GM18868 (cell line): Measurements from ENCODE around the gene VEGFA.

Experiments
- ATAC-seq: cut with Tn5 transposase; IDR thresholded peaks from one replicate; pipeline ENCODE4 v1.9.1; 2021; ENCODE audit warnings: mild to moderate bottlenecking, moderate library complexity; ENCODE audit not compliant: unreplicated experiment

The VEGFA gene

DNA sequence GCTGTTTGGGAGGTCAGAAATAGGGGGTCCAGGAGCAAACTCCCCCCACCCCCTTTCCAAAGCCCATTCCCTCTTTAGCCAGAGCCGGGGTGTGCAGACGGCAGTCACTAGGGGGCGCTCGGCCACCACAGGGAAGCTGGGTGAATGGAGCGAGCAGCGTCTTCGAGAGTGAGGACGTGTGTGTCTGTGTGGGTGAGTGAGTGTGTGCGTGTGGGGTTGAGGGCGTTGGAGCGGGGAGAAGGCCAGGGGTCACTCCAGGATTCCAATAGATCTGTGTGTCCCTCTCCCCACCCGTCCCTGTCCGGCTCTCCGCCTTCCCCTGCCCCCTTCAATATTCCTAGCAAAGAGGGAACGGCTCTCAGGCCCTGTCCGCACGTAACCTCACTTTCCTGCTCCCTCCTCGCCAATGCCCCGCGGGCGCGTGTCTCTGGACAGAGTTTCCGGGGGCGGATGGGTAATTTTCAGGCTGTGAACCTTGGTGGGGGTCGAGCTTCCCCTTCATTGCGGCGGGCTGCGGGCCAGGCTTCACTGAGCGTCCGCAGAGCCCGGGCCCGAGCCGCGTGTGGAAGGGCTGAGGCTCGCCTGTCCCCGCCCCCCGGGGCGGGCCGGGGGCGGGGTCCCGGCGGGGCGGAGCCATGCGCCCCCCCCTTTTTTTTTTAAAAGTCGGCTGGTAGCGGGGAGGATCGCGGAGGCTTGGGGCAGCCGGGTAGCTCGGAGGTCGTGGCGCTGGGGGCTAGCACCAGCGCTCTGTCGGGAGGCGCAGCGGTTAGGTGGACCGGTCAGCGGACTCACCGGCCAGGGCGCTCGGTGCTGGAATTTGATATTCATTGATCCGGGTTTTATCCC, at the start of gene VEGFA:
TSS of gene VEGFA (plus strand) at position 686 of the 846 bp plus-strand sequence.
- ATAC-seq = peak; percentile 57

DNA sequence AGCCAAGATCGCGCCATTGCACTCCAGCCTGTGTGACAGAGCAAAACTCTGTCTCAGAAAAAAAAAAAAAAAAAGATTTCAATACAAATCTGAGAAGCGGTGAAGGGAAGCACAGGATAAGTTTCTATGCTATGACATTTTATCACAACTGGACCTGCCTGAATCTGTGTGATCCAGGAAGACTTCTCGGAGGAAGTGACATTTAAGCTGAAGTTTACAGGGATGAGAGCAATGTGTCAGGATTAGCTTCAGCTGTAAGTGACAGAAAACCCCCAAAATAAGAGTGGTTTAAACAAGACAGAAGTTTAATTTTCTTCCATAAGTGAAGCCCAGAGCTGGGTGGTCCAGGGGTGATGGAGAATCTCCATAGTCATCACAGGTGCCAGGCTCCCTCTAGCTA, 49.0 kb upstream of the VEGFA start:
- no peak for ATAC-seq

GRCh38 chr6:43722920-43723545, 47.0 kb upstream of the VEGFA start:
- ATAC-seq = no peak

DNA sequence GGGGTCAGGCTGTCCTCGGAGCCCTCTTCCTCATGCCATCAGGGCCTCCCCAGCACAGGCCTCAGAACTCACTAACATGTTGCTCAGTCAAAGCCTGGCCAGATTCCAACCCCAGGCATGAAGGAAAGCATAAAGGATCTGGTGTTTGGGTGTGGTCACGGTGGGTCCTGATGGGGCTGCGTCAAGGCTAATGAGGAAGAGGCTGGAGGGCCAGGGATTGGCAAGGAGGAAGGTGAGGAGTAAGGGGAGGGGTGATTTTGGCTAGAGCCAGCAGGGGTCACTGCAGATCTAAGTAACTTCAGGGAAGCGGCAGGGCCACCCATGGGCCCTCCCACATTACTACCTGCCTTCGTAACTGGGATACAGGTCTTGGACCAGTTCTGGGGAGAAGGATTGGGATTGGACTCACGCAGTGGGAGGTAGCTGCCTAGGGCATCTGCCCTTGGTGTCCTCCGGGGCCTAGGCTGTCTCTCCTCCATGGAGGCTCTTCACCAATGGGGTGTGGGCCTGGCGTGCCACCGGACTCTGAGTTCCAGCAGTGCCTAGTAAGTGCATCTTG, 46.2 kb upstream of the VEGFA start:
- ATAC-seq = no peak

- no peak for ATAC-seq
Observed at GRCh38 chr6:43724354-43724753, 45.7 kb upstream of the VEGFA start.

DNA sequence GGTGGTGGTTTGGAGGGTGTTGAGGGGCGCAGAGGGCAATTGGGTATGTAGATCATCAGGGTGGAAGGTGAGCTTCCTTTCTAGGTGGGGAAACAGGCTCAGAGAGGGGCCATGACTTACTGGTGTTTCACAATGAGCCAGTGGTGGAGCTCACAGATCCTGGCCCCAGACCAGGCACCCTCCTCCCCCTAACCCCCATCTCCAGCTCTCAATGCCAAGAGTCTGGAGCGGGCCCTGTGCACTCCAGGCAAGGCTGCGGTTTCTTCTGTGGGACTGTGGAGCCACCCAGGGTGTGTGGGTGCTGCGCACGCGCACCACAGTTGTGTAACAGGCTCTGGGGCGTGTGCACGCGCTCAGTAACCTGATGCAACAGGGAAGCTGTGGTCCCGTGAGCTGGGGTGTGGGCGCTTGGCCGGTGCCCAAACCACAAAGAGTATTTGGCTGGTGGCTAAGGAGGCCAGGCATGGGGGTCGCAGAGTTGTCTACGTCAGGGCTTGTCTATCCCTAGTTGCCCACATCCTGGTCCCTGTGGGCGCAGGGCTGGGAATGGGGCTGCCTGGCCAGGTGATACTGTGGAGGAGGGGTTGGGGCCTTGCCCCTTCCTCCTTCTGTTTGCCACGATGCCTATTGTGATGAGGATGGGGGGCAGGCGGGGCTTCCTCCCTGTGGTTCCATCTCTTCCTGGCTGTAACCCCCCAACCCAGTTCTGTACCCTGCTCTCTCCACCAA, 44.9 kb upstream of the VEGFA start:
- ATAC-seq = peak; percentile 80

DNA sequence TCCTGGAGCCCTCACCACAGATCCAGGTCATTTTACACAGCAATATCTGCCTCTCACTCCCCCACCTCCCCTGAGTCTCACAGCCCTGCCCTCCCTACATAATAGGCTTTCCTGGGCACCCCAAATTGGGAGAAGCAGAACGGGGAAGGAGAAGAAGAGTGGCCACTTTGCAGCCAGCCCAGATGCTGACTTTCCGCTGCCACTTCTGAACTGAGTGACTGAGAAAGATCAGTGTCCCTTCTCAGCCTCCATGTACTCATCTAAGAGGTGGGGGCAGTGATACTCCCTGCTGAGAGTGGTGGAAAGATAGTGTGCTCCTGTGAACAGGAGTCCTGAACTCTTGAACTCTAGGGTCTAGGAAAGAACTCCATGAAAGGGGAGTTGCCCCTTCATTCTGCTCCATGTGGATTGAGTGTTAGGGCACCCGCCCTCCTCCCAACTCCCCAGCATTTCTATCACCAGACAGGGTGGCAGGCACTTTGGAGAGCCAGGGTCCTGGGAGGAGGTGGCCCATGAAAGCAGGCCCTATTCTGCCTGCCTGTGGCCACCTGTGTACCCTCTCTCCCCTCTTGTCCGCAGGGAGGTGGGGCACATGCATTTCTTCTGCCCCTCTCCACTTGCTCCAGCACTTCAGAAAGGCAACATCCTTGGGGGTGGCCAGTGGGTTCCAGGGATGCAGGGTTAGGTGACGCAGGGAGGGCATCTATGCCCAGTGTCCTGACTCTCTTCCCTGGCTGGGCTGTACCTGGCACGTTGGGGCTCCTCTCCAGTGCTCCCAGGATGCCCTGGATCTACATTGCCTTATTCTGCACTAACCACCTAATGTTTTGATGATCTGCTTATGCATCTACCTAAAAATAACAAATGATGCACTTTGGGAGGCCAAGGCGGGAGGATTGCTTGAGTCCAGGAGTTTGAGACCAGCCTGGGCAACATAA, 44.1 kb upstream of the VEGFA start:
- ATAC-seq = no peak

- ATAC-seq = no peak
Observed at GRCh38 chr6:43727634-43728033, 42.4 kb upstream of the VEGFA start.

DNA sequence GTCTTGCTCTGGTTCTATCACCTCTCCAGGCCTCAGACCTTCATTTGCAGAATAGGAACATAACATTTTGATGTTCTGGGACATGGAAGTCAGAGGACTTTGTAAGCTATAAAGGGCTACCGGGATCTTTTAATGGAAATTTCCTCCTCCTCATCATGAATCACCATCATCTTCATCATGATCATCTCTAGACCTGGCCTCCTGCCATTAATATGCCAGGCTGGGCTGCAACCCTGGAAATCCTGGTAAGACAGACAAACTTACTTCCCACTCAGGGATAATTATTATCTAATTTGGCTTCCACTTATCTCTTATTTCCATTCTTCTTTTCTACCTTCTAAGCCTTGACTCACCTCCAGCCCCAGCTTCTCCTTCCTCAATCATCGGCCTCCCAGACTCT, 41.4 kb upstream of the VEGFA start:
- ATAC-seq = no peak

- no peak for ATAC-seq
Observed at GRCh38 chr6:43729537-43729936, 40.5 kb upstream of the VEGFA start.

- ATAC-seq = no peak
Observed at GRCh38 chr6:43730634-43731033, 39.4 kb upstream of the VEGFA start.

GRCh38 chr6:43733471-43734293, 36.3 kb upstream of the VEGFA start:
- ATAC-seq = peak; percentile 54

GRCh38 chr6:43734294-43734665, 35.7 kb upstream of the VEGFA start:
- no peak for ATAC-seq

GRCh38 chr6:43735642-43736199, 34.3 kb upstream of the VEGFA start:
- ATAC-seq = no peak

GRCh38 chr6:43736211-43736786, 33.7 kb upstream of the VEGFA start:
- ATAC-seq = no peak

GRCh38 chr6:43736844-43737243, 33.2 kb upstream of the VEGFA start:
- ATAC-seq = no peak

- no peak for ATAC-seq
Observed at GRCh38 chr6:43737272-43738081, 32.5 kb upstream of the VEGFA start.

DNA sequence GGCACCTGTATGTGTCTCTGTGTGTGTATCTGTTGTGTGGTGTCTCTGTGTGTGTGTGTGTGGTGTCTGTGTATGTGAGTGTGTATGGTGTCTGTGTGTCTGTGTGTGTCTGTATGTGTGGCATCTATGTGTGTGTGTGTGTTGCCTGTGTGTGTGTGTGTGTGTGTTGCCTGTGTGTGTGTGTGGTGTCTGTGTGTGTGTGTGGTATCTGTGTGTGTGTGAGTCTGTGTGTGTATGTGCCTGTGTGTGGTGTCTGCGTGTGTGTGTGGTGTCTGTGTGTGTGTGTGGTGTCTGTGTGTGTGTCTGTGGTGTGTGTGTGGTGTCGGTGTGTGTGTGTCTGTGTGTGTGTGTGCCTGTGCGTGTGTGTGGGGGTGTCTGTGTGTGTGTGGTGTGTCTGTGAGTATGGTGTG, 31.7 kb upstream of the VEGFA start:
- ATAC-seq = no peak
